ENCODE results near the gene TAOK1.

TAOK1 gene

DNA sequence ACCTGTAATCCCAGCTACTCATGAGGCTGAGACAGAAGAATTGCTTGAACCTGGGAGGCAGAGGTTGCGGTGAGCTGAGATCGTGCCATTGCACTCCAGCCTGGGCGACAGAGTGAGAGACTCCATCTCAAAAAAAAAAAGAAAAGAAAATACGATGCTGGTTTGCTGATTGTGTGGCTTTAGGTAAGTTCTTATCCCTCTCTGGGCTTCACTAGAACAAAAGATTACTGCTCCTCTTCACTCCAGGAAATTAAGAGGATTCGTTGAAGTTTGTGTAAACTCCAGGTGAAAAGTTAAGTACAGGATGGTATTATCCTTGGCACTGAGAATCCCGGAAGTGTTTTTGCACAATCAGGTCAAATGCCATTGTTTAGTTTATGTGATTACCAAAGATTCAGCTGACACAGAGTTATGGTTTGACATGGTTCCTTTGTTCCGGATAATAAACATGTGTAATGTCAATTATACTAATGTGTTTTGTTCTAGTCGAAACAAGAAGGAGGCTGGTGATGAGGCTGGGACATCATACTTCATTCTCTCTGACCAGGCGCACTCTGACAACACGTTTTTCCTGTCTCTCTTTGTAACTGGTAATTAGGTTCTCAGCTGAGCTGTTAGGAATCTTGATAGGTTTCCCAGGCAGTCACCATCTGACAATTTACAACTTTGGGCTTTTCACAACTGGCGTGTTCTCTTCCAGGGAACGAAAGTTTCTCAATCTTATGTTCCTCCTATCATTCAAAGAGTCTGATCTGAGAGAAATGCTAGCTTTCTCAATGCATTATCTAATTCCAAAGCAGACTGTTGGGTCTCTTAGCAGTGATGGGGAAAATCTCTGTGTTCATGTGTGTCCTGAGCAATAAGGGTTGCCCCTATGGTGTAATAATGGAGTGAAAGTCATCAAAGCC lies 10.8 kb upstream of the TAOK1 start:
- DNase-seq = no peak

GRCh38 chr17:29383686-29384085 lies 6.5 kb upstream of the TAOK1 start:
- DNase-seq = no peak

- no peak for DNase-seq
Measured at GRCh38 chr17:29384901-29385300, 5.3 kb upstream of the TAOK1 start.

GRCh38 chr17:29386760-29387159 lies 3.4 kb upstream of the TAOK1 start:
- no peak for DNase-seq

DNA sequence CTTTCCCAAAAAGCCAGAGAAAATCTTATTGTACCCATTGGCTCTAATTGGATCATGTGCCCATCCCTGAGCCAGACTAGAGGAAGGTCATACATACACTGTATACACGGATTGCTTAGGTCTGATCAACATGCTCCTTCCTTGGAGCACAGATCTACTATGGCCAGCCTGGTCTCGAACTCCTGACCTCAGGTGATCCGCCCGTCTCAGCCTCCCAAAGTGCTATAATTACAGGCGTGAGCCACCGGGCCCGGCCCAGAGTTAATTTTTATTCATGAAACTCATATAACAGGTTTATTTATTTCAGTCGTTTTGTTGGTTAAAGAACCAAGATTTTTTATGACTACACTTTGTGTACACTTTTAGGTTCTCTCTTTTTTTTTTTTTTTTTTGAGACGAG lies 1.2 kb upstream of the TAOK1 start:
- no peak for DNase-seq

GRCh38 chr17:29390851-29391631 lies 878 bp downstream of the TAOK1 start:
- no peak for DNase-seq

- DNase-seq = no peak
Measured at GRCh38 chr17:29393436-29393835, 3.3 kb downstream of the TAOK1 start.

- DNase-seq = no peak
Measured at GRCh38 chr17:29394761-29395160, 4.6 kb downstream of the TAOK1 start.

- DNase-seq = no peak
Measured at GRCh38 chr17:29396066-29396465, 5.9 kb downstream of the TAOK1 start.

DNA sequence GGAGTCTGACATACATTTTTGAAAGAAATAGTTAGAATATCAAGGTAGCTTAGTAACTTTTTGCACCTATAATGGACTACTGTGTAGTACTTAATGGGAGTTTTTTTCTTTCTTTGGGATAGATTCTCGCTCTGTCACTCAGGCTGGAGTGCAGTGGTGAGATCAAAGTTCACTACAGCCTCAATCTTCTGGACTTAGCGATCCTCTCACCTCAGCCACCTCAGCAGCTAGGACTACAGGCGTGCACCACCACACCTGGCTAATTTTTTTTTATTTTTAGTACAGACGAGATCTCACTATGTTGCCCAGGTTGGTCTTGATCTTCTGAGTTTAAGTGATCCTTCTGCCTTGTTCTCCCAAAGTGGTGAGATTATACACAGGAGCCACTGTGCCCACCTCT lies 9.5 kb downstream of the TAOK1 start:
- DNase-seq = no peak

GRCh38 chr17:29400818-29401217 lies 10.7 kb downstream of the TAOK1 start:
- DNase-seq = no peak

DNA sequence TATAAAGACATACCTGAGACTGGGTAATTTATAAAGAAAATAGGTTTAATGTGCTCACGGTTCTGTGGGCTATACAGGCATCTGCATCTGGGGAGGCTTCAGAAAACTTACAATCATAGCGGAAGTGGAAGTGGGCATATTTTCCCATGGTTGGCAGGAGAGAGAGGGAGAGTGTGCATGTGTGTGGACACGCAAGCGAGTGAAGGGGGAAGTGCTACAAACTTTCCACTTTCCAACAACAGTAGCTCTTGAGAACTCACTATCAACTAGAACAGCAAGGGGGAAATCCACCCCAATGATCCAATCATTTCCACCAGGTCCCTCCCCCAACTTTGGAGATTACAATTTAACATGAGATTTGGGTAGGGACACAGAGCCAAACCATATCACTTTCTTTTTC lies 11.1 kb downstream of the TAOK1 start:
- no peak for DNase-seq

DNA sequence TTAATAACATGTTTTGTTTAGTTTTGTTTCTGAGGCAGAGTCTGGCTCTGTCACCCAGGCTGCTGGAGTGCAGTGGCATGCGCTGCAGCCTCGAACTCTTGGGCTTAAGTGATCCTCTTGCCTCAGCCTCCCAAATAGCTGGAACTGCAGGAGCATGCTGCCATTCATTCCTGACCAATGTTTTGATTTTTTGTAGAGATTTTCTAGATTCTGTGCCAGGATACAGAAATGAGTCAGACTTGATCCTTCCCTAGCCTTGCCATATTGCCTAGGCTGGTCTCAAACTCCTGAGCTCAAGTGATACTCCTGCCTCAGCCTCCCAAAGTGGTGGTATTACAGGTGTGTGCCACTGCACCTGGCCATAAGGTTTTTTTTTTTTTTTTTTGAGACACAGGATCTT lies 17.7 kb downstream of the TAOK1 start:
- DNase-seq = no peak

- no peak for DNase-seq
Measured at GRCh38 chr17:29409963-29410362, 19.8 kb downstream of the TAOK1 start.

DNA sequence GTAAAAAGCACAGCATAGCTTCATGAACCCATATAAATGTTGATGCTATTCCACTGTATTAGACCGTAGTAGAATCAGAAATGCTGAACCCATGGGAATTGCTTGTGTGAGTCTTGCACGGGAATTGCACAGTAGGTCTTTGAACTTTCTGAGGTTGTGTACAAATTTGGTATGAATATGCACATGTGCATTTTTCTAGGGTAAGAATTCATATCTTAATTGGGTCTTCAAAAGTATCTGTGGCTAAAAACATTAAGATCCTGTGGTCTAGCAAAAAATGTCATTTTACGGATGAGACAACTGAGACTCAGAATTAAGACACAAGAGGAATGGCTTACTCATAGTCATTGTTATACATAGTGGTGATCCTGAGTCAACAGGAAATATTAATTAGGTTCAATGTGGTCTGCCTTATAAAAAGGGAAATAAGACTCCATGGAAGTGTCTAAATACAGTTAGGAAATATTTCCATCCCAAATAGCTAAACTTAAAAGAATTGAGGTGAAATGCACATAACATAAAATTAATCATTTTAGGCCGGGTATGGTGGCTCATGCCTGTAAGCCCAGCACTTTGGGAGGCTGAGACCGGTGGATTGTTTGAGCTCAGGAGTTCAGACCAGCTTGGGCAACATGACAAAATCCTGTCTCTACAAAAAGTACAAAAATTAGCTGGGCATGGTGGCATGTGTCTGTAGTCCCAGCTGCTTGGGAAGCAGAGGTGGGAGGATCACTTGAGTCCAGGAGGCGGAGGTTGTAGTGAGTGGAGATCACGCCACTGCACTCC lies 22.8 kb downstream of the TAOK1 start:
- no peak for DNase-seq

- no peak for DNase-seq
Measured at GRCh38 chr17:29420128-29420527, 30.0 kb downstream of the TAOK1 start.

DNA sequence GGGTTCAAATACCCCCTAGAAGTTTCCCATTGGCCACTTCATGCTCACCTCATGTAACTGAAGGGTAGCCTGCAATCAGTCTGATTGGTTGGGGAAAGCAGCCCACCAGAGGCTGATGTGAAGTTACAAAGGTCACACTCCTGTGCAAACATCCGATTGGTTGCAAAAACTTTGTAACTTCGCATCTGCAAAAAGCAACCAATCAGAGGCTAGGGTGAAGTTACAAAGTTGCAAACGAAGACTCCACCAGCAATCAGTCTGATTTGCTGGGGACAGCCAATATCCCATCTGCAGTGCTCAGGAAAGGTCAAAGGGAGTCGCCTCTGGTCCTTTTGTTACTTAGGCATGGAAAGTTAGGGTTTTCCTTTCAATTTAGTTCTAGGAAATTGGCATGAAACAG lies 40.1 kb downstream of the TAOK1 start:
- no peak for DNase-seq

GRCh38 chr17:29433541-29433940 lies 43.4 kb downstream of the TAOK1 start:
- no peak for DNase-seq

DNA sequence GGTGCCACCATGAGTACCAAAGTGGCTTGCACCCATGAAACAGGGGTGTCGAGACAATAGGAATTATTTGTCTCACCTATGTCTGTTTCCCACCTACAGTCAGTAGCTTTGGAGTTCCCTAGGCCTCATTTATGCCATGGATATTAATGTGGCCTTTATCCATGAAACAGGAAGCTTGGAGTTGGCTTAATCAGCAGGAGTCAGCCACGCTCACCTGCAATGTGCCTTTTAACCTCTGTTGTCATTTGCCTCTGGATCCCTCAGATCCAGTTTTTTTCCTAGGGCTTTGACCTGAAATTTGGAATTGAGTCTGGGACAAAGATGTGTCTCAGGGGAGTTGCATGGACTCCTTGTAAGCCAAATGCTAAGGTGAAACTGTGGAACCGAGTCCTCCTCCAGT lies 44.4 kb downstream of the TAOK1 start:
- no peak for DNase-seq

- DNase-seq = no peak
Measured at GRCh38 chr17:29442451-29442850, 52.3 kb downstream of the TAOK1 start.

DNA sequence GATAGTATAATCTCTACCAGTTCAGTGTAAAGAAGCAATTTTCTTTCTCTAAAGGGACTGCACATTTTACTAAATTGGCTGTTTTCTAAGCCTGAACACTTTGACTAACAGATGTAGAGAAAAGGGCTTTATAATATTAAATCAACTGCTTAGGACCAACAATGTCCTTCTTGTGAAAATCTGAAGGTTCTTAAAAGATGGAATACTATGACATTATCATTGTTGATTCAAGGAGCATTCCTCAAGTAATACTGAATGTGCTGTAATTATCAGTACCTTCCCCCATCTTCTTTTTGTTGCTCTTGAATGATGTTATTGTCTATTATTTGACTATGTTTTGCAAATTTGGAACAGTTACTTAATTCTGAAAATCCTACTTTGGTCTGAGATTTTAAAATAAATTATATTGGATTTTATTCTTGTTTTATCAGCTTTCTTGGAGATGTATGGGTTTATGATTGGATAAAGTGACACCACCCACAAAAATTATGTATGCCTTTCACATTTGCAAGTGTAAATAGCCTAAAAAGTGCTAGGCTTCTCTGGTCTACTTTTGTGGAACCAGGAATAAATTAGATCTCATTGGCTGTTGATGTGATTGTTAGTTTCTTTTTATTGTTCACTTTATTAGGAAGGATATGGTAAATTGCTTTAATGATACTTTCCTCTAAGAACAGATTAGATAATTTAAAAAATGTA lies 53.0 kb downstream of the TAOK1 start:
- no peak for DNase-seq

- DNase-seq = no peak
Measured at GRCh38 chr17:29444589-29444988, 54.4 kb downstream of the TAOK1 start.

DNA sequence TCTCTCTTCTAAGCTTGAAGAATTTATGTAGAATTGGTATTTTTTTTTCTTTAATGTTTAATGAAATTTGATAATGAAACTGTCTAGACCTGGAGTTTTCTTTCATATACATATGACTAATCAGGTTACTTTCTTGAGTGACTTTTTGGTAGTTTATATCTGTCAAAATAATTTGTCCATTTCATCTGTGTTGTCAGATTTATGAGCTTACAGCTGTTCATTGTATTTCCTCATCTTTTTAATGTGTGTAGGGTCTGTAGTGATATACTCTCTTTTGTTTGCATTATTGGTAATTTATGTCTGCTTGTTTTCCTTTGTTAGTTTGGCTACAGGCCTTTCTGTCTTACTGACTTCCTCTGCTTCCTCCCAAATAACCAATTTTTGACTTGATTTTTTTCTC lies 55.7 kb downstream of the TAOK1 start:
- DNase-seq = no peak
